ENCODE data around the gene MCF2L.

Gene MCF2L

GRCh38 chr13:113018676-113019465, 49.9 kb downstream of the MCF2L start:
- no peak for DNase-seq (ENCODE audit: low read depth, low spot score)
- in situ Hi-C loops (cut with HindIII; ENCODE audit: low sequenced_read_pairs), result no loop called here
- no peak overlapping the region for H3K4me3 ChIP-seq (ENCODE audit: low read depth, low read length)
- TF ChIP-seq CTCF (IDR thresholded peaks at IDR 0.05; ENCODE audit: low read depth, low read length), result no peak

GRCh38 chr13:113020323-113021080, 51.5 kb downstream of the MCF2L start:
- no peak for TF ChIP-seq CTCF (IDR thresholded peaks at IDR 0.05; ENCODE audit: low read depth, low read length)
- no peak for DNase-seq (ENCODE audit: low read depth, low spot score)
- in situ Hi-C loops (cut with HindIII; ENCODE audit: low sequenced_read_pairs), result no loop called here
- H3K4me3 ChIP-seq (ENCODE audit: low read depth, low read length), result no peak overlapping the region

- no peak for DNase-seq (ENCODE audit: low read depth, low spot score)
- no peak for TF ChIP-seq CTCF (IDR thresholded peaks at IDR 0.05; ENCODE audit: low read depth, low read length)
- in situ Hi-C loops (cut with HindIII; ENCODE audit: low sequenced_read_pairs), result no loop called here
- no peak overlapping the region for H3K4me3 ChIP-seq (ENCODE audit: low read depth, low read length)
Measured at GRCh38 chr13:113021391-113021790, 52.4 kb downstream of the MCF2L start.

- H3K4me3 ChIP-seq (ENCODE audit: low read depth, low read length), result no peak overlapping the region
- in situ Hi-C loops (cut with HindIII; ENCODE audit: low sequenced_read_pairs), result no loop called here
- DNase-seq (ENCODE audit: low read depth, low spot score), result no peak
- no peak for TF ChIP-seq CTCF (IDR thresholded peaks at IDR 0.05; ENCODE audit: low read depth, low read length)
Measured at GRCh38 chr13:113021811-113022210, 52.8 kb downstream of the MCF2L start.

- DNase-seq (ENCODE audit: low read depth, low spot score), result no peak
- no peak for TF ChIP-seq CTCF (IDR thresholded peaks at IDR 0.05; ENCODE audit: low read depth, low read length)
- no peak overlapping the region for H3K4me3 ChIP-seq (ENCODE audit: low read depth, low read length)
- in situ Hi-C loops (cut with HindIII; ENCODE audit: low sequenced_read_pairs), result no loop called here
Measured at GRCh38 chr13:113022391-113022744, 53.4 kb downstream of the MCF2L start.

GRCh38 chr13:113022745-113023574, 53.9 kb downstream of the MCF2L start:
- TF ChIP-seq CTCF (IDR thresholded peaks at IDR 0.05; ENCODE audit: low read depth, low read length), result no peak
- in situ Hi-C loops (cut with HindIII; ENCODE audit: low sequenced_read_pairs), result no loop called here
- no peak for DNase-seq (ENCODE audit: low read depth, low spot score)
- H3K4me3 ChIP-seq (ENCODE audit: low read depth, low read length), result no peak overlapping the region

All from astrocyte of the spinal cord (primary cell).